Adrenal gland (tissue), 12 donors: ENCODE measurements around the gene ZNF561. TPM values are rescaled to one million over a fixed set of nuclear protein-coding genes. Genes with fewer than 3 reads are reported as not detected.
A peak's percentile ranks its signal among the peaks of the same experiment; 100 is the strongest.

Experiments used
- DNase-seq, 7 donors: peaks; one replicate each; pipeline ENCODE4 v3.0.0-alpha.2; 2019 to 2020
- H3K27ac ChIP-seq, 5 donors: fragments of 200-600 bp; sonication (generic) in 4 of 5; 1 replicate in 3 of 5; 2 replicates in 2 of 5; pipeline versions ENCODE4 v1.5.1 to v1.8.0; 2016 to 2020; ENCODE audit warnings: mild to moderate bottlenecking in 1 of 5
- H3K27me3 ChIP-seq: fragments of 200-600 bp; 2 replicates; pipeline ENCODE4 v1.8.0; 2021
- H3K36me3 ChIP-seq, 2 donors: fragments of 200-600 bp; replicated peaks in 1 of 2; 1 replicate in 1 of 2; 2 replicates in 1 of 2; pipeline versions ENCODE4 v1.5.1 to v1.8.0; 2018 to 2022
- H3K4me1 ChIP-seq, 2 donors: fragments of 200-600 bp; replicated peaks in 1 of 2; 1 replicate in 1 of 2; 2 replicates in 1 of 2; pipeline versions ENCODE4 v1.5.1 to v1.8.0; 2018 to 2021
- H3K4me3 ChIP-seq, 4 donors: fragments of 200-600 bp; sonication (generic) in 3 of 4; one replicate each; pipeline ENCODE4 v1.5.1; 2016 to 2018
- H3K9me3 ChIP-seq, 3 donors: fragments of 200-600 bp; sonication (generic) in 1 of 3; replicated peaks in 1 of 3; 1 replicate in 2 of 3; 2 replicates in 1 of 3; pipeline versions ENCODE4 v1.5.1 to v1.8.0; 2016 to 2021
- CTCF ChIP-seq, 6 experiments: fragments of 450-650 bp in 4 of 6; fragments of 200-600 bp in 2 of 6; sonication (generic) in 1 of 6; IDR thresholded peaks; 1 replicate in 5 of 6; 2 replicates in 1 of 6; pipeline versions ENCODE4 v1.5.1 to v1.8.0; 2016 to 2021; ENCODE audit warnings: antibody characterized with exemption in 6 of 6, mild to moderate bottlenecking in 2 of 6, moderate library complexity in 1 of 6
- POLR2A ChIP-seq, 2 donors: fragments of 450-650 bp; IDR thresholded peaks; one replicate each; pipeline ENCODE4 v1.6.1; 2017; ENCODE audit warnings: antibody characterized with exemption in 2 of 2, mild to moderate bottlenecking in 2 of 2, moderate library complexity in 1 of 2
- WGBS, 4 donors: extraction: QIAGEN DNeasy Blood & Tissue Kit in 2 of 4; methylation state at CpG; one replicate each; pipeline versions ENCODE4 v1.1.5 to v1.1.7; 2013 to 2017; 5-methylcytosine and 5-hydroxymethylcytosine counted together
- intact Hi-C, 2 donors: fragments of 100-400 bp; cut with DNase I; formaldehyde crosslinking; loops; one replicate each; pipeline versions ENCODE4 v1.14.1 to v1.15.0; 2022 to 2023
- polyA plus RNA-seq, 3 donors: library from polyadenylated mRNA; stranded (reverse); fragments of 200-250 nt in 2 of 3; fragments of 350-450 nt in 1 of 3; fragmentation: Illumina TruSeq in 1 of 3; extraction: RNeasy Lipid Tissue Mini Kit (QIAGEN cat#74804) in 1 of 3; gene quantifications; one replicate each; pipeline ENCODE4 v1.2.3, GENCODE V29; 2013 to 2014
- total RNA-seq, 9 donors: library from RNA; depleted of rRNA in 4 of 9; stranded (reverse); fragments of >200 nt in 4 of 9; fragments of 120-200 nt in 1 of 9; fragmentation: NEBNext Ultra II Directional in 1 of 9; extraction: Animal tissue kit (Norgen Biotek cat#: 25700) in 1 of 9; gene quantifications; one replicate each; pipeline versions ENCODE4 v1.1.0 to v1.2.4, GENCODE V29; 2013 to 2023
- donor health status: healthy with polysubstance abuse.
- donor health status: Bipolar disorder and iron deficiency.
- donor health status: DM: yes; HTN: yes; CAD: no.
- donor health status: DM: no; HTN: no; CAD: no.
- donor health status: DM: no; HTN: no; CAD: no.
- donor health status: DM: yes; HTN: yes; CAD: no.

ZNF561 gene
- total and polyA plus RNA-seq, 12 donors = 17.8 to 57.9 (median 30.5) TPM

GRCh38 chr19:9580728-9581127 is 40.3 kb downstream of the ZNF561 start:
- Histone ChIP-seq H3K9me3 (peaks cover 0 to 30% (median 0%) of the 10 kb centered on the region in 3 donors), H3K27me3 (no peaks in the 10 kb centered on the region), H3K4me1 (peaks cover 0 to 14% of the 10 kb centered on the region in 2 donors), H3K27ac (no peak overlapping the region), H3K4me3 (no peak overlapping the region), H3K36me3 (no peaks in the 10 kb centered on the region)
- 88 to 92% (median 89%) methylated on average over 5 of the region's 5 CpGs for WGBS, 4 donors
- intact Hi-C loops = no loop called here
- no peak for TF ChIP-seq POLR2A (IDR thresholded peaks at IDR 0.05)
- DNase-seq = no peak

GRCh38 chr19:9570255-9570654 is 50.8 kb downstream of the ZNF561 start:
- intact Hi-C loops = no loop called here
- Histone ChIP-seq H3K36me3 (peaks cover 0 to 28% of the 10 kb centered on the region in 2 donors), H3K27ac (no peak overlapping the region), H3K9me3 (peaks cover 0 to 87% (median 18%) of the 10 kb centered on the region in 3 donors), H3K4me3 (no peak overlapping the region), H3K27me3 (no peaks in the 10 kb centered on the region), H3K4me1 (no peaks in the 10 kb centered on the region)
- TF ChIP-seq CTCF (IDR thresholded peaks at IDR 0.05) = no peak
- TF ChIP-seq POLR2A (IDR thresholded peaks at IDR 0.05) = no peak
- DNase-seq = no peak
- WGBS, 4 donors = 94 to 100% (median 95%) methylated on average over 6 of the region's 6 CpGs

GRCh38 chr19:9566729-9567128 is 54.3 kb downstream of the ZNF561 start:
- Histone ChIP-seq H3K36me3 (peaks cover 0 to 28% of the 10 kb centered on the region in 2 donors), H3K4me3 (peak overlapping the region in 1 of 4 donors; percentile 33), H3K9me3 (peaks cover 3 to 97% (median 38%) of the 10 kb centered on the region in 3 donors), H3K4me1 (no peaks in the 10 kb centered on the region), H3K27ac (no peak overlapping the region), H3K27me3 (no peaks in the 10 kb centered on the region)
- no peak for TF ChIP-seq CTCF (IDR thresholded peaks at IDR 0.05)
- no peak for TF ChIP-seq POLR2A (IDR thresholded peaks at IDR 0.05)
- intact Hi-C loops = no loop called here
- WGBS, 4 donors = 92 to 100% (median 96%) methylated on average over 1 of the region's 1 CpG
- DNase-seq = no peak

- H3K27me3 ChIP-seq = no peaks in the 10 kb centered on the region
- no peak overlapping the region for H3K27ac ChIP-seq
- H3K4me3 ChIP-seq = peak overlapping the region in 1 of 4 donors; percentile 33
- peaks cover 0 to 28% of the 10 kb centered on the region in 2 donors for H3K36me3 ChIP-seq
- no peak for DNase-seq
- TF ChIP-seq CTCF (IDR thresholded peaks at IDR 0.05) = no peak
- no peak for TF ChIP-seq POLR2A (IDR thresholded peaks at IDR 0.05)
- intact Hi-C loops = no loop called here
- peaks cover 3 to 97% (median 38%) of the 10 kb centered on the region in 3 donors for H3K9me3 ChIP-seq
- 97 to 99% (median 98%) methylated on average over 9 of the region's 9 CpGs for WGBS, 4 donors
- no peaks in the 10 kb centered on the region for H3K4me1 ChIP-seq
Measured at GRCh38 chr19:9565900-9566705, 54.9 kb downstream of the ZNF561 start.

Other genes with a start within 250 kb of the ZNF561 start
- 10 to 100 TPM in 8 of 9 donors, 1 to 10 TPM in 1; 7.5 to 27.2 (median 19.1) TPM for gene ZNF266, start 185.7 kb downstream of the ZNF561 start, total RNA-seq
- gene ZNF266, start 185.7 kb downstream of the ZNF561 start, polyA plus RNA-seq = 10 to 100 TPM; 10.5 to 51.7 (median 48.1) TPM
- gene ZNF560, start 122.6 kb downstream of the ZNF561 start, total RNA-seq = under 1 TPM in 1 of 9 donors, not detected in 8; 0.06 TPM
- gene ZNF560, start 122.6 kb downstream of the ZNF561 start, polyA plus RNA-seq = under 1 TPM in 1 of 3 donors, not detected in 2; 0.17 TPM
- 10 to 100 TPM; 10.6 to 24.8 (median 15.9) TPM for gene ZNF426, start 82.6 kb downstream of the ZNF561 start, total RNA-seq
- gene ZNF426, start 82.6 kb downstream of the ZNF561 start, polyA plus RNA-seq = 1 to 10 TPM; 2.3 to 7.2 (median 3.1) TPM
- gene ZNF121, start 36.7 kb downstream of the ZNF561 start, total RNA-seq = 10 to 100 TPM in 8 of 9 donors, 1 to 10 TPM in 1; 4.7 to 35.6 (median 25.2) TPM
- gene ZNF121, start 36.7 kb downstream of the ZNF561 start, polyA plus RNA-seq = 10 to 100 TPM in 1 of 3 donors, 1 to 10 TPM in 2; 6.8 to 13.2 (median 7.0) TPM
- 10 to 100 TPM; 17.5 to 35.1 (median 27.4) TPM for gene ZNF562, start 53.9 kb upstream of the ZNF561 start, total RNA-seq
- gene ZNF562, start 53.9 kb upstream of the ZNF561 start, polyA plus RNA-seq = 10 to 100 TPM in 1 of 3 donors, 1 to 10 TPM in 2; 3.4 to 16.7 (median 7.3) TPM
- 10 to 100 TPM in 4 of 9 donors, 1 to 10 TPM in 5; 7.1 to 20.3 (median 9.8) TPM for gene ZNF846, start 147.5 kb upstream of the ZNF561 start, total RNA-seq
- gene ZNF846, start 147.5 kb upstream of the ZNF561 start, polyA plus RNA-seq = 10 to 100 TPM in 1 of 3 donors, 1 to 10 TPM in 2; 5.2 to 24.8 (median 7.9) TPM
- 10 to 100 TPM; 12.4 to 23.7 (median 20.1) TPM for gene FBXL12, start 197.8 kb upstream of the ZNF561 start, total RNA-seq
- gene FBXL12, start 197.8 kb upstream of the ZNF561 start, polyA plus RNA-seq = 10 to 100 TPM in 2 of 3 donors, 1 to 10 TPM in 1; 6.6 to 31.7 (median 30.6) TPM
- gene UBL5, start 206.7 kb upstream of the ZNF561 start, total RNA-seq = 100 to 1,000 TPM; 410 to 722 (median 492) TPM
- gene UBL5, start 206.7 kb upstream of the ZNF561 start, polyA plus RNA-seq = 1,000 to 10,000 TPM in 2 of 3 donors, 100 to 1,000 TPM in 1; 352 to 2,424 (median 1,146) TPM
- 100 to 1,000 TPM in 8 of 9 donors, 10 to 100 TPM in 1; 75.5 to 177 (median 121) TPM for gene PIN1, start 214.1 kb upstream of the ZNF561 start, total RNA-seq
- gene PIN1, start 214.1 kb upstream of the ZNF561 start, polyA plus RNA-seq = 10 to 100 TPM; 28.5 to 95.2 (median 94.1) TPM